ENCODE measurements around the gene TMEM109.

Gene TMEM109

DNA sequence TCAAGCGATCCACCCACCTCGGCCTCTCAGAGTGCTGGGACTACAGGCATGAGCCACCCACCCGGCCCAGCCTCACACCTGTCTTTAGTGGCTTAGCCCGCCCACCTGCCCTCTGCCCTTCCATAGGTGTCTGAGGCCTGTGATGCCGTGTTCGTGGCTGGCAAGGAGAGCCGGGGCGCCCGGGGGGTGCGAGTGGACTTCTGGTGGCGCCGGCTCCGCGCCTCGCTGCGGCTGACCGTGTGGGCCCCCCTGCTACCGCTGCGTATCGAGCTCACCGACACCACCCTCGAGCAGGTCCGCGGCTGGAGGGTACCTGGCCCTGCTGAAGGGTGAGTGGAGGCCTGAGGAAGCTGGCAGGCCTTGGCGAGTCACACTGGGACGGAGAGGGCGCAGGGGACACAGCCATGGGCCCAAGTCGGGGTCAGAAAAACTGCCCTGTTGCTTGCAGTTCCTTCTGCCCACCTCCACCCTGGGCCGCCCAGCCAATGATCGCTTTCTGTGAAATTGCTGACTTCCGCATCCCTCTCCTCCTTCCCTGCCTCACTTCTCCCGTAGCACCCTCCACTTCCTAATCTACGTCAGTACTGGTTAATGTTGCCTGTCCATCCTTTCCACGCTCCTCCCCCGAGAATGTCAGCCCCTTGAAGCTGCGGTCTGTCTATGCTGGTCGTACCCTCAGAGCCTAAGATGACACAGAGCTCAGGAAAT, 19.6 kb downstream of the TMEM109 start:
- TF ChIP-seq CTCF (IDR thresholded peaks at IDR 0.05; ENCODE audit: borderline replicate concordance, insufficient read depth, low read depth, low read length): no peak
- H3K4me3 ChIP-seq (ENCODE audit: low read depth, low read length): no peak overlapping the region

- no peak overlapping the region for H3K4me3 ChIP-seq (ENCODE audit: low read depth, low read length)
- TF ChIP-seq CTCF (IDR thresholded peaks at IDR 0.05; ENCODE audit: borderline replicate concordance, insufficient read depth, low read depth, low read length): no peak
These were observed 20.3 kb downstream of the TMEM109 start for GRCh38 chr11:60934124-60934789.

DNA sequence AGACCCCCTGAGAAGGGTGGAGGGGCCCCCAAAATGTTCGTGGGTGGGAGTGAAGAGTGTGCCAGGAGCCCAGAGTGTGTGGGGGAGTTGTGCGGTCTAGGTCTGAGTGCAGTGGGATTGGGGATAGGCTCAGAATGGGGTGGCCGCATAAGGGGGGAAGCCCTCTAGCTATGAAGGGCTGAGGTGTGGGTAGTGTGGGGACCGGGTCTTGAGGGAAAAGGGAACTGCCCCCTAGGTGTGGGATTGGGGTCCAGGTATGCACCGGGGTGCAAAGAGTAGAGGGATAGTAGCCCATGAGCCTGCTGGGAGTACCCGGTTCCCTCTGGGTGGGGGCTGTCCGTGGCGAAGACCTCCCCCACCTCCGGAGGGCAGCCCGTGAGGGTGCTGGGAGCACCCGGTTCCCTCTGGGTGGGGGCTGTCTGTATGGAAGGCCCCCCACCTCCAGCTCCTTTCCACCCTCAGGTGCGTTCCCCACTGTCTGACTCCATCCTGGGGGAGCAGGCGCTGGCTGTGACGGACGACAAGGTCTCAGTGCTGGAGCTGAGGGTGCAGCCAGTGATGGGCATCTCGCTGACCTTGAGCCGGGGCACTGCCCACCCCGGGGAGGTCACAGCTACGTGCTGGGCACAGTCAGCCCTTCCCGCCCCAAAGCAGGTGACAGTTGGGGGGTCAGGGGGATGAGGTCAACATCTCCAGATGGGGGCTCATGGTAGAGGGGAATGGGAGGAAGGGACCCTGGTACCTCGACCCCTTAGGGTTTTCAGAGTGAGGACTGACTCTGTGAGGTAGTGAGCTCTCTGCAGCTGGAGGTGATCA, 21.0 kb downstream of the TMEM109 start:
- H3K4me3 ChIP-seq (ENCODE audit: low read depth, low read length): no peak overlapping the region
- TF ChIP-seq CTCF (IDR thresholded peaks at IDR 0.05; ENCODE audit: borderline replicate concordance, insufficient read depth, low read depth, low read length): no peak

DNA sequence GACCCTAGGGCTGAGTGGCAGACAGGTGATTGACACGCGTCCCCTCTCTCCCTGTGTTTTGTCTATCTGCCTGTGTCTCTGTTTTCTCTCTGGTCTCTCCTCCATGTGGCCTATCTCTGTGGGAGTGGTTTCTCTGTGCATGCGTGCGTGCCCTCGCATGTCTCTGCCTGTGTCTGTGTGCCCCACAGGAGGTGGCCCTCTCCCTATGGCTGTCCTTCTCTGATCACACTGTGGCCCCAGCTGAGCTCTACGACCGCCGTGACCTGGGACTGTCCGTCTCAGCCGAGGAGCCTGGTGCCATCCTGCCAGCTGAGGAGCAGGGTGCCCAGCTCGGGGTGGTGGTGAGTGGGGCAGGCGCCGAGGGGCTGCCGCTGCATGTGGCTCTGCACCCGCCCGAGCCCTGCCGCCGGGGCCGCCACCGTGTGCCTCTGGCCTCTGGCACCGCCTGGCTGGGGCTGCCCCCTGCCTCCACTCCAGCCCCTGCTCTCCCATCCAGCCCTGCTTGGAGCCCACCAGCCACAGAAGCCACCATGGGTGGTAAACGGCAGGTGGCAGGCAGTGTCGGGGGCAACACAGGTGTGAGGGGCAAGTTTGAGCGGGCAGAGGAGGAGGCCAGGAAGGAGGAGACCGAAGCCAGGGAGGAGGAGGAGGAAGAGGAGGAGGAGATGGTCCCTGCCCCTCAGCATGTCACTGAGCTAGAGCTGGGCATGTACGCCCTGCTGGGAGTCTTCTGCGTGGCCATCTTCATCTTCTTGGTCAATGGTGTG, 21.9 kb downstream of the TMEM109 start:
- no peak for TF ChIP-seq CTCF (IDR thresholded peaks at IDR 0.05; ENCODE audit: borderline replicate concordance, insufficient read depth, low read depth, low read length)
- no peak overlapping the region for H3K4me3 ChIP-seq (ENCODE audit: low read depth, low read length)

GRCh38 chr11:60936467-60937143, 22.6 kb downstream of the TMEM109 start:
- TF ChIP-seq CTCF (IDR thresholded peaks at IDR 0.05; ENCODE audit: borderline replicate concordance, insufficient read depth, low read depth, low read length): no peak
- no peak overlapping the region for H3K4me3 ChIP-seq (ENCODE audit: low read depth, low read length)

GRCh38 chr11:60937144-60937527, 23.2 kb downstream of the TMEM109 start:
- no peak overlapping the region for H3K4me3 ChIP-seq (ENCODE audit: low read depth, low read length)
- no peak for TF ChIP-seq CTCF (IDR thresholded peaks at IDR 0.05; ENCODE audit: borderline replicate concordance, insufficient read depth, low read depth, low read length)
